ENCODE data around the gene DDI2. TPM values are rescaled to one million over a fixed set of nuclear protein-coding genes. Genes with fewer than 3 reads are reported as not detected.

The DDI2 gene
- total and polyA plus RNA-seq, 9 of the 15 experiments (the other 6 are each of a cell fraction or from before 2014, with no cell fraction given), result 6.5 to 48.4 (median 21.2) TPM

DNA sequence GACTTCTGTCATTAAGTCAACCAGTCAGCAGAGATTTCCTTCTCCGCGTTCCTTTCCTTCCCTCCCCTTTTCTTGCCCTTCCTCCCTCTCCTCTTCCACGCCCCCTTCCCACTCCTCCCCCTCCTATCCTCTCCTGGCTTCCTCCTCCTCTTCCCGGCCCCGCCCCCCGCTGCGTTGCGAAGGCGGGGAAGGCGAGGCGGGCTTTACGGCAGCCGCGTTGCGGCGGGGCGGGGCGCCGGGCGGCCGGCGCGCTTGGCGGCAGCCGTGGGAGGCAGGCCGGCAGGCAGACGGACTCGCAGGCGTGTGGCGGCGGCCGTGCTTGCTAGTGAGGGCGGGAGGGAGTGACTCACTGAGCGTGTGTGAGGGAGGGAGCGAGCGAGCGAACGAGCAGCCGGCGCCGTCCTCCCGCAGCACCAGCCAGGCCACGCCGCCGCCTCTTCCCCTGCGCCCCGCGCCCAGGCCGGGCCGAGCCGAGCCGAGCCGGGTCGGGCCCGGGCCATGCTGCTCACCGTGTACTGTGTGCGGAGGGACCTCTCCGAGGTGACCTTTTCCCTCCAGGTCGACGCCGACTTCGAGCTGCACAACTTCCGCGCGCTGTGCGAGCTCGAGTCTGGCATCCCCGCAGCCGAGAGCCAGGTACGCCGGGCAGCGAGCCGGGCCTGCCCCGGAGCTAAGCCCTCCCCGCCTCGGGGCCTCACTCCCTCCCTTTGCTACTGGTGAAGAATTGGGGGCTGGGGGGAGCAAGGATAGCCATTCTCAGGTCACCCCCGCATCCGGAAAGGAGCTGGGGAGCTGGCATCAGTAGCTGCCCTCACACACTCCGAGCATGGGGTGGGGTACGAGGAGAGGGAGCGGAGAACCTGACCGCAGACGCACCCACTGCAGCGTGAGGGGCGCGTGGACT is at the start of gene DDI2 (continued):
- TF ChIP-seq ZNF12 (CRISPR knock-in tag; IDR thresholded peaks at IDR 0.05) (peak; percentile 67; the same call in 1 of the 2 replicates), ZNF436 (CRISPR knock-in tag; IDR thresholded peaks at IDR 0.05) (no peak), MTA3 (IDR thresholded peaks at IDR 0.05; ENCODE audit: borderline replicate concordance) (no peak; the same call in 1 of the 2 replicates), NFIC (IDR thresholded peaks at IDR 0.05) (no peak), ETV1 (tag; conservative IDR thresholded peaks at IDR 0.05; ENCODE audit: low read depth) (0 out of 2 replicates have a peak, but pooled peaks have one; percentile 17), ELF4 (CRISPR knock-in tag; IDR thresholded peaks at IDR 0.05) (peak; percentile 82), CBX1 (IDR thresholded peaks at IDR 0.05; ENCODE audit: low read depth) (peak; percentile 80; the same call in 1 of the 2 replicates), ZNF24 (IDR thresholded peaks at IDR 0.05) (0 out of 2 replicates have a peak, but pooled peaks have one; percentile 13), EP400 (IDR thresholded peaks at IDR 0.05) (peak; percentile 47), CREB1 (IDR thresholded peaks at IDR 0.05) (peak; percentile 69; the same call in 1 of the 2 replicates), CREB1 (CRISPR knock-in tag; IDR thresholded peaks at IDR 0.05) (peak; percentile 64), MEIS2 (IDR thresholded peaks at IDR 0.05; ENCODE audit: partially characterized antibody) (peak; percentile 69), ZBTB33 (CRISPR knock-in tag; IDR thresholded peaks at IDR 0.05) (peak; percentile 26; the same call in 1 of the 2 replicates), HMG20A (CRISPR knock-in tag; conservative IDR thresholded peaks at IDR 0.05) (no peak), ZNF589 (CRISPR knock-in tag; IDR thresholded peaks at IDR 0.05; ENCODE audit: low read depth) (no peak), POLR2AphosphoS5 (IDR thresholded peaks at IDR 0.05; ENCODE audit: control insufficient read depth, insufficient read depth, low read depth, low read length) (peak; percentile 78), SOX6 (IDR thresholded peaks at IDR 0.05) (0 out of 2 replicates have a peak, but pooled peaks have one; percentile 70), ZNF121 (CRISPR knock-in tag; conservative IDR thresholded peaks at IDR 0.05) (no peak), RBM14 (IDR thresholded peaks at IDR 0.05; ENCODE audit: borderline replicate concordance, insufficient read depth, low read depth, low read length) (0 out of 2 replicates have a peak, but pooled peaks have one; percentile 72)
